Measurements from ENCODE around the gene TMEM258. TPM values are rescaled to one million over a fixed set of nuclear protein-coding genes. Genes with fewer than 3 reads are reported as not detected.

Gene TMEM258
- total and polyA plus RNA-seq, 2 donors (not counting 1 experiment from before 2014, with no cell fraction given), result 65.8 to 130 TPM

GRCh38 chr11:61780581-61781162 is 11.7 kb downstream of the TMEM258 start:
- no peak overlapping the region for H3K4me2 ChIP-seq (replicated peaks; ENCODE audit: low read depth, low read length, poor library complexity, severe bottlenecking)
- Mint-ChIP-seq H3K9me3 (ENCODE audit: insufficient read depth) (no peaks in the 10 kb centered on the region), H3K4me3 (no peak overlapping the region), H3K27ac (no peak overlapping the region), H3K27me3 (peaks cover 8% of the 10 kb centered on the region), H3K4me1 (peaks cover 17% of the 10 kb centered on the region)
- peaks cover 0 to 8% (median 0%) of the 10 kb centered on the region in 4 experiments for H3K27me3 ChIP-seq (replicated peaks in 1 of 4; ENCODE audit: control extremely low read depth in 1 of 4, control insufficient read depth in 3 of 4, insufficient read depth in 4 of 4, low read length in 3 of 4)
- DNase-seq (no peak), ATAC-seq (ENCODE audit: low read depth) (no peak)
- intact Hi-C loops (cut with micrococcal nuclease), result no loop called here
- H3K36me3 ChIP-seq (replicated peaks in 1 of 2; ENCODE audit: control extremely low read depth in 1 of 2, control insufficient read depth in 1 of 2, extremely low read depth in 1 of 2, insufficient read depth in 2 of 2, low read length in 1 of 2), result no peaks in the 10 kb centered on the region
- WGBS (ENCODE audit: insufficient coverage), result 82% methylated on average over 9 of the region's 9 CpGs
- peaks cover 12 to 13% of the 10 kb centered on the region in 2 donors for H3K4me1 ChIP-seq (ENCODE audit: control insufficient read depth in 2 of 2, insufficient read depth in 2 of 2, low read length in 2 of 2)
- H3K4me3 ChIP-seq (ENCODE audit: control extremely low read depth in 1 of 5, extremely low read depth in 1 of 5, insufficient read depth in 1 of 5, low read depth in 2 of 5, low read length in 4 of 5), result no peak overlapping the region
- H3K79me2 ChIP-seq (ENCODE audit: control insufficient read depth, insufficient read depth, low read length), result no peaks in the 10 kb centered on the region
- CTCF ChIA-PET, result interaction anchor here (1.0 to 2.6 kb wide), 3 partner anchors 10 to 30 kb away, joined by 3 to 11 read pairs (median 4); no protein-coding TSS in a partner anchor
- no peak for TF ChIP-seq EZH2 (IDR thresholded peaks at IDR 0.05; ENCODE audit: borderline replicate concordance, insufficient read depth, low read depth, low read length, poor library complexity, severe bottlenecking)
- TF ChIP-seq CTCF (IDR thresholded peaks at IDR 0.05), result no peak
- no peaks in the 10 kb centered on the region for H3K9me3 ChIP-seq (ENCODE audit: control extremely low read depth in 1 of 3, control insufficient read depth in 2 of 3, insufficient read depth in 1 of 3, low read length in 2 of 3)
- H3K9ac ChIP-seq (ENCODE audit: low read length), result no peak overlapping the region
- no peaks in the 10 kb centered on the region for H4K20me1 ChIP-seq (ENCODE audit: control insufficient read depth, insufficient read depth, low read length, poor library complexity, severe bottlenecking)
- no peak overlapping the region for H3K27ac ChIP-seq (ENCODE audit: low read length in 2 of 2)
- POLR2A ChIA-PET, result no interaction called here
- H2AFZ ChIP-seq (ENCODE audit: insufficient read depth, low read depth, low read length, poor library complexity, severe bottlenecking), result no peak overlapping the region

GRCh38 chr11:61779666-61780525 is 12.5 kb downstream of the TMEM258 start:
- Mint-ChIP-seq H3K9me3 (ENCODE audit: insufficient read depth) (no peaks in the 10 kb centered on the region), H3K4me1 (peaks cover 17% of the 10 kb centered on the region), H3K27me3 (peaks cover 12% of the 10 kb centered on the region), H3K4me3 (no peak overlapping the region), H3K27ac (no peak overlapping the region)
- Histone ChIP-seq H3K79me2 (ENCODE audit: control insufficient read depth, insufficient read depth, low read length) (no peaks in the 10 kb centered on the region), H3K27ac (ENCODE audit: low read length in 2 of 2) (no peak overlapping the region), H3K4me1 (ENCODE audit: control insufficient read depth in 2 of 2, insufficient read depth in 2 of 2, low read length in 2 of 2) (peaks cover 12 to 13% of the 10 kb centered on the region in 2 donors), H3K4me2 (replicated peaks; ENCODE audit: low read depth, low read length, poor library complexity, severe bottlenecking) (no peak overlapping the region), H3K9ac (ENCODE audit: low read length) (no peak overlapping the region), H2AFZ (ENCODE audit: insufficient read depth, low read depth, low read length, poor library complexity, severe bottlenecking) (no peak overlapping the region), H4K20me1 (ENCODE audit: control insufficient read depth, insufficient read depth, low read length, poor library complexity, severe bottlenecking) (no peaks in the 10 kb centered on the region), H3K27me3 (replicated peaks in 1 of 4; ENCODE audit: control extremely low read depth in 1 of 4, control insufficient read depth in 3 of 4, insufficient read depth in 4 of 4, low read length in 3 of 4) (peaks cover 0 to 8% (median 0%) of the 10 kb centered on the region in 4 experiments), H3K4me3 (ENCODE audit: control extremely low read depth in 1 of 5, extremely low read depth in 1 of 5, insufficient read depth in 1 of 5, low read depth in 2 of 5, low read length in 4 of 5) (no peak overlapping the region), H3K9me3 (ENCODE audit: control extremely low read depth in 1 of 3, control insufficient read depth in 2 of 3, insufficient read depth in 1 of 3, low read length in 2 of 3) (no peaks in the 10 kb centered on the region), H3K36me3 (replicated peaks in 1 of 2; ENCODE audit: control extremely low read depth in 1 of 2, control insufficient read depth in 1 of 2, extremely low read depth in 1 of 2, insufficient read depth in 2 of 2, low read length in 1 of 2) (no peaks in the 10 kb centered on the region)
- POLR2A ChIA-PET, result no interaction called here
- TF ChIP-seq CTCF (IDR thresholded peaks at IDR 0.05), result no peak
- no peak for TF ChIP-seq EZH2 (IDR thresholded peaks at IDR 0.05; ENCODE audit: borderline replicate concordance, insufficient read depth, low read depth, low read length, poor library complexity, severe bottlenecking)
- intact Hi-C loops (cut with micrococcal nuclease), result no loop called here
- CTCF ChIA-PET, result interaction anchor here (0.9 to 2.6 kb wide), 2 partner anchors 8 to 17 kb away, joined by 3 to 11 read pairs; no protein-coding TSS in a partner anchor
- 85% methylated on average over 14 of the region's 14 CpGs for WGBS (ENCODE audit: insufficient coverage)
- DNase-seq, result no peak
- no peak for ATAC-seq (ENCODE audit: low read depth)
